ENCODE results near the gene WDFY4.

Gene WDFY4

GRCh38 chr10:48684792-48685623 lies at the start of gene WDFY4:
Gene WDFY4 (plus strand): TSS chr10:48684873. CDS start chr10:48709733, 24,860 bp downstream.
- no peak for TF ChIP-seq CTCF (conservative IDR thresholded peaks at IDR 0.05; ENCODE audit: low read depth, low read length)
- no peak within 1 kb of the TSS for H3K4me3 ChIP-seq (ENCODE audit: low read depth, low read length)
- DNase-seq (ENCODE audit: low read depth): no peak

- DNase-seq (ENCODE audit: low read depth): no peak
- no peak overlapping the region for H3K4me3 ChIP-seq (ENCODE audit: low read depth, low read length)
- no peak for TF ChIP-seq CTCF (conservative IDR thresholded peaks at IDR 0.05; ENCODE audit: low read depth, low read length)
These were observed 49.6 kb upstream of the WDFY4 start for GRCh38 chr10:48634984-48635557.

DNA sequence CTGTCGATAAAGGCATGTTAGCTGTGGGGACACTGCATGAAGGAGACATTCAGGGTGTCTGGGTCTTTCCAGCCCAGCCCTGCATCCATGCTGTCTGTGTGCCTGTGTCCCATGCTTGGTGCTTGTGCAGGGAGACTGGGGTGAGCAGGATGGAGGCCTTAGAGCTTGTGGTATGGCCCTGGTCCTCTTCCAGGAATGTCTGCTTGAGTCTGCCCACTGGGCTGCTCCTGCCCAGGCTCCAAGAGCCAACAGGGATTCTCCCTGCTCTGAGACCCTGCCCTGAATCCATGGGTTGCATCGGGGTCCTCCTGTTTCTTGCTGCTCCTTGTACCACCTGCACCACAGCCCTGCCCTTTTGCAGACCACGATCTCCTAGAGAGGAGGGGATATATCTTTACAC lies 48.4 kb upstream of the WDFY4 start:
- TF ChIP-seq CTCF (conservative IDR thresholded peaks at IDR 0.05; ENCODE audit: low read depth, low read length): no peak
- DNase-seq (ENCODE audit: low read depth): no peak
- no peak overlapping the region for H3K4me3 ChIP-seq (ENCODE audit: low read depth, low read length)

- no peak for TF ChIP-seq CTCF (conservative IDR thresholded peaks at IDR 0.05; ENCODE audit: low read depth, low read length)
- no peak for DNase-seq (ENCODE audit: low read depth)
- H3K4me3 ChIP-seq (ENCODE audit: low read depth, low read length): no peak overlapping the region
These were observed 47.8 kb upstream of the WDFY4 start for GRCh38 chr10:48636901-48637300.

GRCh38 chr10:48638158-48638557 lies 46.5 kb upstream of the WDFY4 start:
- no peak overlapping the region for H3K4me3 ChIP-seq (ENCODE audit: low read depth, low read length)
- no peak for TF ChIP-seq CTCF (conservative IDR thresholded peaks at IDR 0.05; ENCODE audit: low read depth, low read length)
- DNase-seq (ENCODE audit: low read depth): no peak

GRCh38 chr10:48638739-48639527 lies 45.7 kb upstream of the WDFY4 start:
- H3K4me3 ChIP-seq (ENCODE audit: low read depth, low read length): no peak overlapping the region

More at GRCh38 chr10:48638739-48639527, 45.7 kb upstream of the WDFY4 start:
- DNase-seq (ENCODE audit: low read depth): no peak
- TF ChIP-seq CTCF (conservative IDR thresholded peaks at IDR 0.05; ENCODE audit: low read depth, low read length): no peak

Data from choroid plexus epithelial cell (primary cell).